PC-3 (cell line): ENCODE results near the gene FAM81A. TPM values are rescaled to one million over a fixed set of nuclear protein-coding genes. Genes with fewer than 3 reads are reported as not detected.

Source experiments
- ATAC-seq: fragments of 200-7000 bp; cut with Tn5 transposase; 2 replicates; pipeline ENCODE4 v1.9.1; 2020; ENCODE audit warnings: mild to moderate bottlenecking, moderate library complexity
- BruUV-seq: library from RNA; stranded (reverse); fragments of 400-500 nt; replicated peaks from 2 replicates; lab custom pipeline; 2021; lab: Mats Ljungman, UMichigan
- CTCF ChIA-PET: fragments of 300-600 bp; sonication (Branson Sonifier 250); formaldehyde crosslinking; loops from one replicate; lab custom pipeline; 2022; ENCODE audit warnings: antibody characterized with exemption; lab: Charles Lee
- POLR2A ChIA-PET: fragments of 300-600 bp; sonication (Branson Sonifier 250); formaldehyde crosslinking; loops from one replicate; lab custom pipeline; 2022; ENCODE audit warnings: antibody characterized with exemption; ENCODE audit not compliant: unreplicated experiment; lab: Charles Lee
- DNase-seq: peaks from one replicate; pipeline ENCODE4 v3.0.0-alpha.2; 2015
- H2AFZ ChIP-seq: fragments of 300-600 bp; sonication (generic); 2 replicates; pipeline ENCODE4 v1.6.0; 2016; ENCODE audit warnings: antibody characterized with exemption, low read length
- H3F3A ChIP-seq: fragments of 300-600 bp; sonication (generic); one replicate; pipeline ENCODE4 v1.6.0; 2017; ENCODE audit warnings: antibody characterized with exemption, low read length, control low read depth, mild to moderate bottlenecking; ENCODE audit not compliant: unreplicated experiment
- H3K27ac ChIP-seq: fragments of 300-600 bp; sonication (generic); 2 replicates; pipeline ENCODE4 v1.5.1; 2016; ENCODE audit warnings: mild to moderate bottlenecking, low read length
- H3K27me3 ChIP-seq: fragments of 300-600 bp; sonication (generic); 2 replicates; pipeline ENCODE4 v1.6.1; 2016; ENCODE audit warnings: low read length, mixed read lengths
- H3K36me3 ChIP-seq: fragments of 300-600 bp; sonication (generic); 2 replicates; pipeline ENCODE4 v1.6.1; 2016; ENCODE audit warnings: low read depth, mixed run types, low read length, mixed read lengths
- H3K4me1 ChIP-seq: fragments of 300-600 bp; sonication (generic); 2 replicates; pipeline ENCODE4 v1.5.1; 2016; ENCODE audit warnings: low read length; ENCODE audit not compliant: insufficient read depth
- H3K4me2 ChIP-seq: fragments of 300-600 bp; sonication (generic); 2 replicates; pipeline ENCODE4 v1.6.0; 2016; ENCODE audit warnings: low read length
- H3K4me3 ChIP-seq: fragments of 300-600 bp; sonication (generic); 2 replicates; pipeline ENCODE4 v1.5.1; 2016; ENCODE audit warnings: mild to moderate bottlenecking, low read length, mixed read lengths
- H3K79me2 ChIP-seq: fragments of 300-600 bp; sonication (generic); 2 replicates; pipeline ENCODE4 v1.6.1; 2017; ENCODE audit warnings: low read length, mixed read lengths
- H3K9ac ChIP-seq: fragments of 300-600 bp; sonication (generic); 2 replicates; pipeline ENCODE4 v1.6.0; 2016; ENCODE audit warnings: mild to moderate bottlenecking, low read length
- H3K9me2 ChIP-seq: fragments of 300-600 bp; sonication (generic); replicated peaks from 2 replicates; pipeline ENCODE4 v1.6.1; 2016; ENCODE audit warnings: mixed run types, low read length, mixed read lengths
- H3K9me3 ChIP-seq: fragments of 300-600 bp; sonication (generic); 2 replicates; pipeline ENCODE4 v1.6.1; 2016; ENCODE audit warnings: low read length, mixed read lengths
- H4K20me1 ChIP-seq: fragments of 300-600 bp; sonication (generic); 2 replicates; pipeline ENCODE4 v1.6.1; 2016; ENCODE audit warnings: low read length, mixed read lengths
- EZH2 ChIP-seq: fragments of 300-600 bp; sonication (generic); IDR thresholded peaks from one replicate; pipeline ENCODE4 v1.6.1; 2017; ENCODE audit warnings: antibody characterized with exemption, mild to moderate bottlenecking, low read length; ENCODE audit not compliant: unreplicated experiment
- EZH2phosphoT487 ChIP-seq: fragments of 300-600 bp; sonication (generic); IDR thresholded peaks from 2 replicates; pipeline ENCODE4 v1.6.1; 2018; ENCODE audit warnings: mild to moderate bottlenecking, antibody characterized with exemption, low read length, borderline replicate concordance
- intact Hi-C: fragments of 100-400 bp; cut with micrococcal nuclease; formaldehyde crosslinking; loops from 2 replicates; pipeline ENCODE4 v1.9.0; 2023
- total RNA-seq: library from RNA; depleted of rRNA; stranded (reverse); fragments of >200 nt; gene quantifications from 2 replicates; pipeline ENCODE4 v1.2.3, GENCODE V29; 2014
- TF ChIP-seq, protein P1 (sequence below): fragments of 300-600 bp; sonication (generic); conservative IDR thresholded peaks from 2 replicates; pipeline ENCODE4 v1.5.1; 2017; ENCODE audit warnings: antibody characterized with exemption, low read depth, mild to moderate bottlenecking, low read length

Gene FAM81A
- total RNA-seq, 1 experiment from 2014 or later = 2.5 TPM

GRCh38 chr15:59550956-59551355 is 113.0 kb downstream of the FAM81A start:
- H4K20me1 ChIP-seq = no peaks in the 10 kb centered on the region
- no TSS peak for BruUV-seq
- CTCF ChIA-PET = no interaction called here
- H3K9me3 ChIP-seq = no peaks in the 10 kb centered on the region
- H3F3A ChIP-seq = no peaks in the 10 kb centered on the region
- ATAC-seq (no peak), DNase-seq (no peak)
- H3K27ac ChIP-seq = no peak overlapping the region
- intact Hi-C loops = no loop called here
- no peak overlapping the region for H3K4me3 ChIP-seq
- H3K27me3 ChIP-seq = no peaks in the 10 kb centered on the region
- no peaks in the 10 kb centered on the region for H3K9me2 ChIP-seq
- no peaks in the 10 kb centered on the region for H3K36me3 ChIP-seq
- TF ChIP-seq EZH2 (no peak), EZH2phosphoT487 (no peak)
- TF ChIP-seq, protein P1, sequence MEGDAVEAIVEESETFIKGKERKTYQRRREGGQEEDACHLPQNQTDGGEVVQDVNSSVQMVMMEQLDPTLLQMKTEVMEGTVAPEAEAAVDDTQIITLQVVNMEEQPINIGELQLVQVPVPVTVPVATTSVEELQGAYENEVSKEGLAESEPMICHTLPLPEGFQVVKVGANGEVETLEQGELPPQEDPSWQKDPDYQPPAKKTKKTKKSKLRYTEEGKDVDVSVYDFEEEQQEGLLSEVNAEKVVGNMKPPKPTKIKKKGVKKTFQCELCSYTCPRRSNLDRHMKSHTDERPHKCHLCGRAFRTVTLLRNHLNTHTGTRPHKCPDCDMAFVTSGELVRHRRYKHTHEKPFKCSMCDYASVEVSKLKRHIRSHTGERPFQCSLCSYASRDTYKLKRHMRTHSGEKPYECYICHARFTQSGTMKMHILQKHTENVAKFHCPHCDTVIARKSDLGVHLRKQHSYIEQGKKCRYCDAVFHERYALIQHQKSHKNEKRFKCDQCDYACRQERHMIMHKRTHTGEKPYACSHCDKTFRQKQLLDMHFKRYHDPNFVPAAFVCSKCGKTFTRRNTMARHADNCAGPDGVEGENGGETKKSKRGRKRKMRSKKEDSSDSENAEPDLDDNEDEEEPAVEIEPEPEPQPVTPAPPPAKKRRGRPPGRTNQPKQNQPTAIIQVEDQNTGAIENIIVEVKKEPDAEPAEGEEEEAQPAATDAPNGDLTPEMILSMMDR = no peak
- H3K9ac ChIP-seq = no peak overlapping the region
- H3K79me2 ChIP-seq = no peaks in the 10 kb centered on the region
- peaks cover 22% of the 10 kb centered on the region for H3K4me1 ChIP-seq
- POLR2A ChIA-PET = no interaction called here
- no peak overlapping the region for H2AFZ ChIP-seq
- no peak overlapping the region for H3K4me2 ChIP-seq

DNA sequence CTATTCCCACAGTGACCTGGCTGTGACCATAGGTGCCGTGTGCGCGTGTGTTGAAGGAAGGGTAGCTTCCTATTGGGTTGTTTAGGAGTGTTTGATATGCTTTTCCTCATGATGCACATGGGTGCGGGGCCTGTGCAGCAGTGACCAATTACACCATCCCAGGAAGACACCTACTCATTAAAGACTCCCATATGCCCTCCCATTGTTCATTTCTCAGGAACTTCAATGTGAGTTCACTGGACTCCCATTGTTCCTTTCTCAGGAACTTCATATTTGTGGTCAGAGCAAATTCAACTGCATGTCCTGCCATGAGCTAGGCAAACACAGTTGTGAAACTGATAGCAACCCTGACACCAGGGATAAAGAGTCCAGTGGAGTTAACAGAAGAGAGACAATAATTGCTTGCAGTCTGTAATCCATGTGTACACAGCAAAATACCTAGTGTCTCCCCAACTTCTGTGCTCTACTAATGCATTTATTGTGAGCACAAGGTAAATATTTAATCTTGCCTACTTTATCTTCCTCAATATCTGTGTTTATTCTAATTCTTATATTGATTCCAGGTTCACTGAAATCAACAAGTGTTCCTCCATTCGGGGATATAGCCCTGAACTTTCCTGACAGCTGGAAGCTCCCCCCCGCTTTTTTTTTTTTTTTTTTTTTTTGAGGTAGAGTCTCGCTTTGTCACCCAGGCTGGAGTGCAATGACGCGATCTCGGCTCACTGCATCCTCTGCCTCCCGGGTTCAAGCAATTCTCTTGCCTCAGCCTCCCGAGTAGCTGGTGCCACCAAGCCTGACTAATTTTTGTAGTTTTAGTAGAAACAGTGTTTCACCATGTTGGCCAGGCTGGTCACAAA is 116.1 kb downstream of the FAM81A start:
- Histone ChIP-seq H3K27ac (peak overlapping the region; percentile 46), H3K4me3 (no peak overlapping the region), H3K9me3 (no peaks in the 10 kb centered on the region), H4K20me1 (no peaks in the 10 kb centered on the region), H3K36me3 (no peaks in the 10 kb centered on the region), H2AFZ (no peak overlapping the region), H3K9me2 (no peaks in the 10 kb centered on the region), H3K27me3 (no peaks in the 10 kb centered on the region), H3K4me2 (no peak overlapping the region; the same call in 1 of the 2 replicates), H3F3A (no peaks in the 10 kb centered on the region), H3K79me2 (no peaks in the 10 kb centered on the region), H3K4me1 (peaks cover 27% of the 10 kb centered on the region), H3K9ac (no peak overlapping the region)
- peak; percentile 71 for ATAC-seq
- TF ChIP-seq EZH2phosphoT487 (no peak), EZH2 (no peak)
- TF ChIP-seq, protein P1 = no peak
- POLR2A ChIA-PET = no interaction called here
- BruUV-seq = no TSS peak
- intact Hi-C loops = no loop called here
- CTCF ChIA-PET = no interaction called here
- peak; percentile 77 for DNase-seq

GRCh38 chr15:59555696-59556095 is 117.7 kb downstream of the FAM81A start:
- H3K9ac ChIP-seq = no peak overlapping the region
- no peaks in the 10 kb centered on the region for H3K79me2 ChIP-seq
- no peaks in the 10 kb centered on the region for H3K27me3 ChIP-seq
- no TSS peak for BruUV-seq
- H3K36me3 ChIP-seq = no peaks in the 10 kb centered on the region
- peaks cover 27% of the 10 kb centered on the region for H3K4me1 ChIP-seq
- H4K20me1 ChIP-seq = no peaks in the 10 kb centered on the region
- H3K27ac ChIP-seq = peak overlapping the region; percentile 54
- no peaks in the 10 kb centered on the region for H3F3A ChIP-seq
- ChIA-PET POLR2A (no interaction called here), CTCF (no interaction called here)
- H3K9me3 ChIP-seq = no peaks in the 10 kb centered on the region
- DNase-seq (peak; percentile 67), ATAC-seq (peak; percentile 90)
- no peaks in the 10 kb centered on the region for H3K9me2 ChIP-seq
- no peak overlapping the region for H3K4me3 ChIP-seq
- no peak for TF ChIP-seq EZH2
- no peak for TF ChIP-seq EZH2phosphoT487
- TF ChIP-seq, protein P1 = no peak
- intact Hi-C loops = no loop called here
- H2AFZ ChIP-seq = no peak overlapping the region
- H3K4me2 ChIP-seq = peak overlapping the region; percentile 18
